Skin of body (tissue), 2 donors: Measurements from ENCODE around the gene SLC2A9. TPM values are rescaled to one million over a fixed set of nuclear protein-coding genes. Genes with fewer than 3 reads are reported as not detected.

Source experiments
- DNase-seq: peaks from one replicate; lab custom pipeline; 2025; lab: John Stamatoyannopoulos, UW
- total RNA-seq: library from RNA; depleted of rRNA; stranded (reverse); fragments of >200 nt; gene quantifications from one replicate; pipeline ENCODE4 v1.2.3, GENCODE V29; 2014

The SLC2A9 gene
- total RNA-seq, 1 donor from 2014 or later = 5.0 TPM

DNA sequence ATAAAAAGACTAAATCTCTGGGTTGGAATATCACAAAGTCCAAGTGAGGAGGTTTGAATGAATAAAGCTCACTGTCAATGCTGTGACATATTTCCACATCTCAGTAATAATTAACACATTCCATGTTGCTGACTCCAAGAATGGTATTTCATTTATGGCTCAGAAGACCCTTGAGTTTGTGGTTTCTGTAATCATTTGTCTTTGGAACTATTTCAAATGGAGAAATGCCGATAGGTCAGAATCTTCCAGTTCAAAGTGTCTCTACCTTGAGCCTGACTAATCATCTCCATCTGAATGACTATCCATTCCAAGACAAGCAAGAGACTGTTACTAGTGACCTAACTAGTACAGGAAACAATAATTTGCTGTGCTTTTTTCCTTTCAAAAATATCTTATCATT, 24.2 kb upstream of the SLC2A9 start:
- no peak for DNase-seq

DNA sequence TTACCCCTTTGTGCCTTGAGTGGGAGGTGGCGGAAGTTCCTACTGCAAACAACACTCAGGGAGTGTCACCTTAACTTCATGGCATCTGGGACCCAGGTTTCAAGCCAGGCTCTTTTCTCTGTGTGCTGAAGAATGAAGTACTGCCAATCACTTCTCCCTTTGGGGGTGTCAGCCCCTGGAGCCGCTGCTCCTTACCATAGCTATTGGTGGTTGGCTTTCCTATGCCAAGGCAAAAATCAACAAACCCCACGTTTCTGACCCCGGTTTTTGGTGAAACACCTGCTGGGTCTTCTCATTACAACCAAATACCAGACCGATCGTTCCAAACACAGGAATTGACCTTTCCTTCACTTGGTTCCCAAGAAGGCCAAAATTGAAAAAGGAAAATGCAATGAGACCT, 19.7 kb upstream of the SLC2A9 start:
- no peak for DNase-seq

DNA sequence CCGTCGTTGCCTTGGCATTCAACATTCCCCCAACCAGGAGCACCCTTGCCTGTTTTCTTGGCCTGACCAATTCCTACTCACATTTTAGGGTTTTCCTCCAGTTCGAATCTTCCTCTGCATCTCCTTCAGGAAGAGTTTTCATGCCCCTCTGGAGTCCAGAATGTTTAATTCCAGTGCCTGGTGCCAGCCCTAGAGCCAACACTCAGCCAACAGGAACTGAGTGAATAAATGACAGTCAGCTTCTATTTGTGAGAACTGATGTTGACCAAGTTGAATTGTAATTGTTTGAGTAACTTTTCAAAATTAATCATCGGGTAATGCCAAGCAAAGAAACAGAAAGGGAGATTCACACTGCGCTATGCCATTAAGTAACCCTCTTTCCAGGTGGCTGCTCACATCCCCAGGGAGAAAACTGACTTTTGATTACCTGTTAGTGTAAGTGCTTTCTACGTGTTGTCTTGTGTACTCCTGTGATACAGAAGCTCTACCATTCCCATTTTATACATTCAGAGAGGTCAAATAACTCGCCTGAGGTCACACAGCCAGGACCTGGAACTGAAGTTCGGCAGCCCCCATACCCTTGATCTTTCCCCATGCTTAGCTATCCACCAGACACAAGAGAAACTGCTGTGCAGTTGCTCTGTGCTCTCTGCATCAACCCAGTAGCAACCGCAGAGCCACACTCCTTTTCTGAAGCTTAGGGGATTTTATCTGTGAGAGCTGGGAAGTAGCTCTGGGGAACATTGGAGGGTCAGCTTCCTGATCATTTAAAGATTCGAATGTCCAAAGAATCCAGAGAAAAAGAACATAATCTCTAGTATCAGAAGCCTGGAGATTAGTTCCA, 19.0 kb upstream of the SLC2A9 start:
- DNase-seq = no peak

DNA sequence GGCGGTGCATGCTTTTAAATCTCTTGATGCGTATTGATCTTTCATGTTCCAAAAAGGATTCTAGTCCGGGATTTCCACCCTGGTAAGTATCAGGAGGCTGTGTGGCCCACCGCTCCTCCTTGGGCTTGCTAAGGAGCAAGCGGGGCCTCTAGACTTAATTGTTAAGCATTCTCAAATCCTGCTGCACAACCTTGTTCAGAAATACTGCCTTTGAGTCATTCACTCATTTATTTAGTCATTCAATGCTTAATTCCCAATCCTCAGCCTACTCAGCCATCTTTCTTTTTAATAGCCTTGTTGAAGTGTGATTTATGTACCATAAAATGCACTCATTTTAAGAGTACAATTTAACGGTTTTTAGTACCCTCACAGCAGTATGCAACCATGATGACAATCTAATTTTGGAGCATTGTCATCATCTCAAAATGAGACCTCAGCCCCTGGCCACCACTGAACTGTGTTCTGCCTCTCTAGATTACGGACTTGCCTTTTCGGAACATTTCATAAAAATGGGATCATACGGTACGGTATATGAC, 15.6 kb upstream of the SLC2A9 start:
- DNase-seq = no peak

DNA sequence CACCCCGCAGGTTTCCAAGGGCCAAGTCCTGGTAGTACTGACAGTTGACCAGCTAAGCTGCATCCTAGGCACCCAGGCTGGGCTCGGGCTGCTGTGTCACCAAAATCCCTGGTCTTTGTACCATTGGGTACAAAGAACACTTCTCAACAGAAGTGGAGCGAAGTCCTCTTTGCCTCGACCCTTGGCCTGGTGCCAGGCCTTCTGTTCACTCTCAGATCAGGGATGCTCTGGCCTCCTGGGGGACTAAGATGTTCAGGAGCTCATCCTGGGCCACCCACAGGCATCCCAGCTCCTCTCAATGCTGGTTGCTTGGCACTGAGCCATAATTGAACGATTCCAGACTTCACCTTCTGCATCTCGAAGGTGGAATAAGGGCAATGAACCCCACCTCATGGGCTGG, 13.8 kb upstream of the SLC2A9 start:
- no peak for DNase-seq

DNA sequence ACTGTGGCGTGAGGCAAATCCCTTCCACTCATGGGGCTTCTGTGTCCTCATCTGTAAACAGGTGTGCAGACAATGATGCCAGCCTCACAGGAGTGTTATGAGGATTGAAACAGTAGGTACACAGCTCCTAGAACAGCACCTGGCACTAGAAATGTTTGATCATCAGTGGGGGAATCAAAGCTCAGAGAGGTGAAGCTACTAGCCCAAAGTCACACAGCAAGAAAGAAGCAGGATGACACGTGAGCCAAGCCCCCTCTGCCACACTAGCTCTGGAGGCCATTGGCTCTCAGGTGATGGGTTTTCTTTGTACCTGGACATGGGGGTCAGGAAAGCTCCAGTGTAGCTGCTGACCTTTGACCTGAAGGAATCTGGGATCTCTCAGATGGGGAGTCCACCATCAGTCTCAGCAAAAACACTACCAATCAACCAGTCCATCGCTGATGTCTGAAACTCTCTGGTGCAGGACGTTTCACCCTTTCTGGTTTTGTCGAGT, 13.4 kb upstream of the SLC2A9 start:
- no peak for DNase-seq

DNA sequence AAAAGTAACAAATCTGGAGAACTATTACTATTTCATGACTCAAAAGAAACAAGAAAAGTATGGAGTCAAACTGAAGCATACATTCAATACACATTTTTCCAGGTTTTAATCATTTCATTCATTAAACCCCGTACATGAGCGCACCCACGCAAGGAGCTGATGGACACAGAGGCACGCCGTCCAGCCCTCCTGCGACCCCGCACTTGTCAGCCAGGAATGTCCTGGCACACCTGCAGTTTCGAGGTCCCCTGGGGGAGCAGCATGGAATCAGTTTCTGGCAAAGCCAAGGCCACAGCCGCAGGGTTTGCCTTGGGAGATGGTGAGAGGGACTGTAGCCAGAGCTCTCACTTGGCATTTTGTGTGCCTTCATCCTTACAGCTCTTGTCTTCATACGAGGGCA, 12.8 kb upstream of the SLC2A9 start:
- DNase-seq = no peak

DNA sequence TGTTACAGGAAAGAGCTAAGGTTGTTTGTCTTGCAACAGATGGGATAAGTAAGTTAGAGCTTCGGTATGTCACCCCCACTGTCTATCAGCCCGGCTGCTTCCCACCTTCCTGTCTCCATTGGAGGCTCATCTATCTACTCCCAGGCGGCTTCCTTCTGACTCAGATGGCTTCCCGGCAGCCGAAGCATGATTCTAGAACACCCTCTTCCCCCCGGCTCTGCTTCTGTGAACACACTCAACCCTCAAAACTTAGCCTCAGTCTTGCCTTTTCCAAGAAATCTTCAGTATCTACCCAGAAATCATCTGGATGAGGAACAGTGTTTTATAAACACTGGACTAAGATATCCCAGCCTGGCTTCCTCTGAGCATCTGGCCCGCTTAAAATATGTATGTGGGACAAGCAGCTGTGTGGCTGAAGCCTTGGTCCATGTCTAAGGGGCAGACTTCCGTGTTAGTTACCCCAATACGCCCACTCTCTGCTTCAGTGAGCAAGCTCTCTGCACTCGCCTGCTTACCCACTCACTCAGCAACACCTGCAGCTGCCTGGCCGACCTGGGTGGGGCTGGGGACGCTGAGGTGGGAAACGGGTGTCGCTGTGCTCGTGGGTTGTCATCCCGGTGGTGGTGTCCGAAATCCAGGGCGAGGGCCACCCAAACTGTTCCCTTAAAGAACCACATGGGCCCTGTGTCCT, 12.0 kb upstream of the SLC2A9 start:
- no peak for DNase-seq

DNA sequence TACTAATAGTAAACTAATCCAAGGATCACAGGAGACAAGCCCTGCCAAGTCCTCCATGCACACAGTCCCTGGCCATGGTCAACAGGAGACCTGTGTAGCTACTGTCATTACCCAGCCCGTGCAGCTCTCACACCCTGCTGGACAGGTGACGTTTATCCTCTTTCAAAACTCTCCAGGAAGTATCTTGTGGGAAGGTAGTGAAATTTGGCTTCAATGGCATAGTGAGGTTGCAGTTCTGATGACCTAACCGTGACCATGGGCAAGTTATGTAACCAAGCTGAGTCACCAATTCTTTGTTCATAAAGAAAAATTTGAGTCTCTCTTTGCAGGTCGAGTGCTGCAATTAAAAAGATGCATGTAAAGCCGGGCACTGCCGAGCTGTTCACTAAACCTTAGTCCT, 11.3 kb upstream of the SLC2A9 start:
- no peak for DNase-seq

DNA sequence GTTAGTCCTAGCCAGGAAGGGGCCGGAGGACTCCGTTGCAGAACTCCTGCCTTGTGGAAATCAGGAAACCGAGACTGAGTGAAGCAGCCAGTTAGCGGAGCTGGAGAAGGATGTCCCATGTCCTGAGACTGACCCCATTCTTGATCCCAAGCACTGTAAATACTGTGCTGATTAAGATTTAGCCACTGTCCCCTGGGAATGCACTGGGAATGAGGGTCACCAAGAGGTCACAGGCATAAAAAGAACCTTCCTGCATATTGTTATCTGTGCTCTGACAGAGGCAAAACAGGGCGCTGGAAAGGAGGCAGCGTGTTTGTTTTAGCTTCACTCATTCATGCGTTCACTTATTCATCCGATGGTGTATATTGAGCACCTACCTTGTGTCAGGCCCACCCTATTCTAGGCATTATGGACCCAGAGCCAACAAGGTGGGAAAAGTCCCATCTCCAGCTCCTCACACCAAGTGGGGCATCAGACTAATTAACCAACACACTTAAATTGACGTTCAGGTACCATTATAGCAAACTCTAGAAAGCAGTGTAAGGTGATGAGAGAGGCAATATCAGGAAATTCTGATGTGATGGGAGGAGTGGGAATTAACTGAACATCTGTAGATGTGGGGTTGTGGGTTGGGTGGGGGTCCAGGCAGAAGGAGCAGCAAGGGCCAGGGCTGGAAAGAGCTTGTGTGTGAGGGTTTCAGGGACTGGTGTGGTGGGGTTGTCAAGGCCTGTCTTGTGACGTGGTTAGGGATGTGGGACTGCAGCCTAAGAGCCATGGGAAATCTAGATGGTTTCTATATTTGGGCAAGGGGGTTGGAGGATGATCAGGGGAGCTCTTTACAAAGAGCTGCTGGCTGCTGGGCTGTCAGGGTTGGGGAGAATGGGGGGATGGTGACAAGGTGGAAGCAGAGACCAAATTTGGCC, 10.6 kb upstream of the SLC2A9 start:
- no peak for DNase-seq

DNA sequence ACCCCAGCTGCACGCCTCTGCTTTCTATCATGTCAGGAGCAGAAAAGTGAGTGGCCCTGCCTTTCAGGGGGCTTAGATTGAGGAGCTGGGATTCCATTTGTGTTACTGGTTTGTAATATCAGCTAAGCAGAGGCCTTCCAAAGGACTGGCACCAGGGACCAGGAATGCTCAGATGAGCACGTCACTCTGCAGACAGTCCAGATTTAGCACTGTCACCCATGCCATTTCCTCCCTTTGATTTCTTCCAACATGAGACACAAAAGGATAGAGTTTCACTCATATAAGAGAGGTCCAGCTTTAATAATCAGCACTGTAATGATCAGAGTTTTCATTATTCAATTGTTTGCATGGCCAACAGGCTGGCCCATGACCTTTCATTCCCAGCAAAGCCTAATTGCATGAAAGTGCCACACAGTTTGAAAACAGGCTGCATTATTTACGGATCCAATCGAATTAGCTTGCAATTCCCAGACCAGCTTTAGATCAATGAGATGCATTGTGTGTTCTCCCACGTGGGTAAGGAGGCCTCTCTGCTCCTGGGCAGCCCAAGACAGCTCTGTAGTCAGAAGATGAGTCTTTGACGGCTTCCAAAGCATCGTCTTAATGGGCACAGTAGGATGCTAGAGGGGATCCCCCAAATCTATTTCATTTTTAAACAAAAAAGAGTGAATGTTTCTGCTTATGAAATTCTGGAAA, 9.8 kb upstream of the SLC2A9 start:
- DNase-seq = no peak

DNA sequence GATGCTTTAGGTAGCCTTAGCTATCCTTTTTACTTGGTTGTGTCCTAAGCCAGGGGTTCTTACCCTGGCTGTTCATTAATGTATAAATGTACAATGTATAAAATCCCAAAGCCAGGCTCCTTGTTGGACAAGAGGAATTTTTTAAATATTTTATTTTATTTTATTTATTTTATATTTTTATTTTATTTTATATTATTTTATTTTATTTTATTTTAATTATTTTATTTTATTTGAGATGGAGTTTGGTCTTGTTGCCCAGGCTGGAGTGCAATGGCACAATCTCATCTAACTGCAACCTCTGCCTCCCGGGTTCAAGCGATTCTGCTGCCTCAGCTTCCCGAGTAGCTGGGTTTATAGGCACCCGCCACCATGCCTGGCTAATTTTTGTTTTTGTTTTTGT, 8.1 kb upstream of the SLC2A9 start:
- DNase-seq = no peak

DNA sequence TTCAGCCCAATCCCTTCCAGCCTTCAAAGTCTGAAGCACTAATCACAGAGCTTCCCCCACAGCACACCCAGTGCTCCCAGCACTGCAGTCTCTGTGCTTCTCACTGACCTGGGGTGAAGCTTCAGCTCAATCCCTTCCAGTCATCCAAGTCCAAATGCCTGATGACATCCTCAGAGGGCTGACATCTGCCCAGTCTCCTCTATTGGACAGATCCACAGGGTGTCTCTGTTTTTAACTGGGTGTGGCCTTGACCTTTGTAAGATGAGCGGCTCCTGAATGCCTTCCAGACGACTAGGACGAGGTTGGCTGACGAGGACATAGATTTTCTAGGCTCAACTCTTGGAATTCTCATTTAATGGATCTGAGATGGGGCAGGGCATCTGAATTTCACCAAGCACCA, 7.6 kb upstream of the SLC2A9 start:
- DNase-seq = no peak

DNA sequence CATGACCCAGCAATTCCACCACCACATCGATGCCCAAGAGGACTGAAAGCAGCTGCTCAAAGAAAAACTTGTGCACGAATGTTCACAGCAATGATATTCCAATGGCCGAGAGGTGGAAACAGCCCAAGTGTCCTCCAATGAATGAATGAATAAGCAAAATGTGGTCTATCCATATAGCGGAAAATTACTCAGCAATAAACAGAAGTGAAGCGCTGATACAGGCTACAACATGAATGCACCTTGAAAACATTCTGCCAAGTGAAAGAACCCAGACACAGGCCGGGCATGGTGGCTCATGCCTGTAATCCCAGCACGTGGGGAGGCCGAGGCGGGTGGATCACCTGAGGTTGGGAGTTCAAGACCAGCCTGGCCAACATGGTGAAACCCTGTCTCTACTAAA, 5.2 kb upstream of the SLC2A9 start:
- no peak for DNase-seq

DNA sequence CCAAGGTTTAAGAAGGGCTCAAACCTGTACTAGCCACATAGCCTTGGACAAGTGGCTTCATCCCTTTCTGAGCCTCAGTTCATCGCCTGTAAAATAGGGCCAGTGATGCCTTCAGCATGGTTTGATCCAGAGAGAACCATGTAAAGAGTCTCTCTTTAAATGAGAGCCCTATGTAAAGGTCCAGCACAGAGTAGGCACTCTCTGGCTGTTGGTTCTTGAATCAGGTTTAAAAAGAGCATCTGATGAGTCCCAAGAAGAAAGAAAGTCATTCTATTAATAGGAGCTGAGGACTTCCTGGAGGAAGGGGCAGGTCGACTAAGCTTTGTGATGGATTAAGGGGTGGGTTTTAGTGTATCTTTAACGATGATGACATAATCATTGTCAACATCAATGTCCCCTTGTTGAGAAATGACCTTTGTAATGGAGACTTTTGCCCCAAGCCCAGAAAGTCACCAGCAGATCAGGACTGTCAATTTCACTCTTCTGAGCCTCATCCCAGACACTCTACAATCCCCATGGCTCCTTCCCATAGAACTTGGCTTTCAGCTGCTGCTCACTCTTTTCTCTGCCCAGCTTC, 4.0 kb upstream of the SLC2A9 start:
- DNase-seq = no peak

DNA sequence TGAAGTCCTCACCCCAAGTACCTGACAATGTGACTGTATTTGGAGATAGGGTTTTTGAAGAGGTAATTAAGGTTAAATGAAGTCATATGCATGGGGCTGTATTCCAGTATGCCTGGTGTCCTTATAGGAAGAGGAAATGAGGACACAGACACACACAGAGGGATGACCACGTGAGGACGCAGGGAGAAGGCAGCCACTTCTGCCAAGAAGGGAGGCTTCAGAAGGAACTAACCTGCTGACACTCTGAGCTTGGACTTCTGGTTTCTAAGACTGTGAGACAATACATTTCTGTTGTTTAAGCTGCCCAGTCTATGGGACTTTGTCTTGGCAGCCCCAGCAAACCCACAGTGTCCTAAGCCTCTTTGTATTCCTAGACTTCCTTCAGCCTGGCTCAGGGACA, 3.0 kb upstream of the SLC2A9 start:
- DNase-seq = no peak

DNA sequence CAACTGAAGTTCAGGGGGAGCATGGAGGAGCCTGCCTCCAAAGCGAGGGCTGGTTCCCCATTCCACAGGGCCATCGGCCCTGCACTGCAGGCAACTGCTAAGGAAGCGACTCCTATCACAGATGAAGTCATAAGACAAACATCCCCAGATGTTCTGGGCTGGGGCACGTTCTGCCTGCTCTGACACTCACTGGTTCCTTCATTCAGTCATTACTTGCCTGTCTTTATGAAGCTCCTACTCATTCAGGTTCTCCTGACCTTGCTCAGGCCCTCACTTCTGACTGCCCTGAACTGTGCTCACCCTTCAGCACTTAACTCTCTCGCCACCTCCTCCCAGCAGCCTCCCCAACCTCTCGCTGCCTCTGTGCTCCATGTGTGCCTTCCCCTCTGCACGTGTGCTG, 2.5 kb upstream of the SLC2A9 start:
- DNase-seq = no peak

DNA sequence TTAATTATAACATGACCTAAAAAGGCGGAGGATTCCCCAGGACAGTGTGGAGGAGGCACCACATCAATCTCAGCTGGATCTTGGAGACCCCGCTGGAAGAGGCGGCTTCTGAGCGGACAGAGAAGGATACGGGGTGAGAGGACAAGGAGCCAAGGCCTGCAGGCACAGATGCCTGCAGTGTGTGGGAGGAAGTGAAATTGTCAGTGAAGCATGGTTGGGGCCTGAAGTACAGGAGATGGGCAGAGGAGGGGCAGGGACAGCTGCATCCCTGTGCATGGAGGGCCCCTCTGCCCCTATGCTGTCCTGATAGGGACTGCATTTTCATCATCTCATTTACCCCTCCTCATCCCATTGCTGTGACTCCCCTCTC, 1.7 kb upstream of the SLC2A9 start:
- DNase-seq = no peak

DNA sequence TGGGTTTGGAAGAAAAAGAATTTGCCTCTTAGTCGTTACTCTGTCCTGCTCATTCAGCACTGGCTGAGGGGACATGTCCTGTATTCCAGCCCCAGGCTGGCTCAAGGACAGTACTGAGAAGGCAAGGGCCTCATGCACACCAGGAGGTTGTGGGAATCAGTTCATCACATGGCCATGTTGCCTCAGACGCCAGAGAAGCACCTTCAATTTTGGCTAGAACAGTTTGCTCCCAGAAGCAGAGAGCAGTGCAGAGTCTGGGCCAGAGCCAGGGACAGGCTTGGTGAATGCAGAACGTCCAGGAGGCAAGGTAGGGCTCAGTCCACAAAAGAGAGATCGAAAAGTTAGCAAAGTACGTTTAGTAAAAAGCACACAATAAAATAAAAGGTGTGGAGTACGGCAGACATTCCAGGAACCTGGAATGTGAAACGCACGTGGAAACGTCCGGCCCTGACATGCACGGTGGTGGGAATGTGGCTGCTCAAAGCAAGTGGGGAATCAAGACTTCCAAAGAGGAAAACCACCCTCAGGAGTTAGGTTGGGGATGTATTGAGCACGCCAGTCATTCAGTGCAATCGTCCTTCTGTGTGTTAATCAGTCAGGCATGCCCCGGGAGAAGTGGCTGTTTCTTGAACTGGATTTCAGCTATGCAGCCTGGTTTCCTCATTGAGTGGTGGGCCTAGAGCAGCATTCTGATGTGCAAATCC, 1.2 kb upstream of the SLC2A9 start:
- no peak for DNase-seq

DNA sequence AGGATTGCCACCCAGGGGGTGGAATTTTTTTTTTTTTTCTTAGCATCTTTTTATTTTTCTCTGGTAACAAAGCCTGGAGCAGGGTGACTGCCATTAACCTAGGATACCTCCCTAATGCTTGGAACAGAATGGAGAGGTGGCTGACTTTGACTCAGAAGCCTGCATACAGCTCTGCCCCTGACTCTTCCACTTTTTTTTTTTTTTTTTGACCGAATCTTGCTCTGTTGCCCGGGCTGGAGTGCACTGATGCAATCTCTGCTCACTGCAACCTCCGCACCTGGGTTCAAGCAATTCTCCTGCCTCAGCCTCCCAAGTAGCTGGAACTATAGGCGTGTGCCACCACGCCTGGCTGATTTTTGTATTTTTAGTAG, 341 bp upstream of the SLC2A9 start:
- DNase-seq = no peak
